GM18951 (cell line): ENCODE data around the gene SLC44A2.
"Not testable (repeated sequence)": the region's sequence is repeated elsewhere in the genome, so short reads cannot be mapped to it uniquely, and the experiment has no call there.

Experiments
- POLR2A ChIP-seq: IDR thresholded peaks from 4 replicates; pipeline ENCODE4 v1.6.1; 2011; ENCODE audit warnings: mild to moderate bottlenecking; ENCODE audit not compliant: insufficient read length, insufficient read depth; ENCODE audit errors: extremely low read depth
- in situ Hi-C: fragments of 300-500 bp; cut with MboI; formaldehyde crosslinking; loops from one replicate; pipeline ENCODE4 v1.12.0; 2022; ENCODE audit warnings: low sequenced_read_pairs, mixed read lengths, inconsistent platforms; ENCODE audit not compliant: unreplicated experiment

SLC44A2 gene

GRCh38 chr19:10651851-10652250 lies 26.5 kb downstream of the SLC44A2 start:
- in situ Hi-C loops = no loop called here

GRCh38 chr19:10653482-10653731 lies 28.1 kb downstream of the SLC44A2 start:
- TF ChIP-seq POLR2A = no peak
- in situ Hi-C loops = no loop called here

More at GRCh38 chr19:10651851-10652250, 26.5 kb downstream of the SLC44A2 start:
- TF ChIP-seq POLR2A = no peak

GRCh38 chr19:10653732-10654609 lies 28.6 kb downstream of the SLC44A2 start, which contains the start of gene ILF3:
Gene ILF3 (plus strand): TSS chr19:10654346. CDS start chr19:10670606, 16,260 bp downstream.
- in situ Hi-C loops = no loop called here

GRCh38 chr19:10654610-10655456 lies 29.5 kb downstream of the SLC44A2 start:
- in situ Hi-C loops = no loop called here
- TF ChIP-seq POLR2A = peak; percentile 53

More at GRCh38 chr19:10653732-10654609, 28.6 kb downstream of the SLC44A2 start, which contains the start of gene ILF3:
- peak; percentile 94 for TF ChIP-seq POLR2A

DNA sequence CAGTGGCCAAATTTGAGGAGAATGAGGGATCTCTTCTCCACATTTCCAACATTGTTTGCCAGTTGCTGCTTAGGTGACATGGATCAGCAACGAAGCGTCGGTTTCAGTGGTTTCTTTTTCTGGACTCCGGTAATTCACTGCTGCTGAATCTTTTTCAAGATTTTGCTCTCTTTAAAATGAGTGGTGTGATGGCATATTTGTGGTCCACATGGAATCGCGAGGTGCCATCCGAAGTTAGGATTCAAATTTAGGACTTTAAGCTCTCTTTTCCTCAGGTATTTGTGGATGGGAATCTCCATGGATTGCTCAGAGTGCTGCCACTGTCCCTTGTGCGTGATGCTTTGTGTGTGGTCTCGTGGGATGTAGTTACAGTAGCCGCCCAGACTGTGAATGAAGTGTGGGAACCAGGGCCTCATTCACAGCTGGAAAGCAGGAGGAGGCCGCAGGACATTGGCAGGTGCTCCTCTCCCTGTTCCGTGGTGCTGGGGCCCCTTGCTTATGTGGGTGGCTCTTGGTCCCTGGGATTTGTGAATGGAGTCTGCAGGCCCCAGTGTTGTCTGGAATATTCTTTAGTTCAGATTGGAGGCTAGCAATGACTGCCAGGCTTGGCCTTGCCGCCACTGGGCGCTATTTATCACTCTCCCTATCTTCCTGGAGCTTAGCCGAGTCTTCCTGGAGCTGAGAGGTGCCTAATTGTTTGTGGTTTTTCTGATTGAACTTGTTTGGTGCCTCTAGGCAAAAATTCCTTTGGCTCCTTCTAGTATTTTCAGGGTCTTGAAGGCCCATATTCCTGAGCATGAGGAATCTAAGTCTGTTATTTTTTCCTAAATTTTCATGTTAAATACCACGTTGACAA lies 30.3 kb downstream of the SLC44A2 start:
- in situ Hi-C loops = no loop called here
- no peak for TF ChIP-seq POLR2A

DNA sequence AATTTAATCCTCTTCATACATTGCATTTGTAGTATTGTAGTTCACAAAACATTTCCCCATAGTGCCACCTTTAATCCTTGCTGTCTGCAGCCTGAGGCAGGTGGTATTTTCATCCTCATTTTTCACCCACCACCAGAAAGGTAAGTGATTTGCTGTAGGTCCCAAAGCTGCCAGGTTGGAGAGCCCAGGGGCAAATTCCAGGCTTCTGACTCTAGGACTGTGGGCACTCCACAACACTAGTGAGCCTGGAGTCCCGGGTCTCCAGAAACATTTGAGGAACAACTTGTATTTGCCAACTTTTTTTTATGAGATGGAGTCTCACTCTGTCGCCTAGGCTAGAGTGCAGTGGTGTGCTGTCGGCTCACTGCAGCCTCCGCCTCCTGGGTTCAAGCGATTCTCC lies 35.0 kb downstream of the SLC44A2 start:
- TF ChIP-seq POLR2A = no peak
- in situ Hi-C loops = no loop called here

DNA sequence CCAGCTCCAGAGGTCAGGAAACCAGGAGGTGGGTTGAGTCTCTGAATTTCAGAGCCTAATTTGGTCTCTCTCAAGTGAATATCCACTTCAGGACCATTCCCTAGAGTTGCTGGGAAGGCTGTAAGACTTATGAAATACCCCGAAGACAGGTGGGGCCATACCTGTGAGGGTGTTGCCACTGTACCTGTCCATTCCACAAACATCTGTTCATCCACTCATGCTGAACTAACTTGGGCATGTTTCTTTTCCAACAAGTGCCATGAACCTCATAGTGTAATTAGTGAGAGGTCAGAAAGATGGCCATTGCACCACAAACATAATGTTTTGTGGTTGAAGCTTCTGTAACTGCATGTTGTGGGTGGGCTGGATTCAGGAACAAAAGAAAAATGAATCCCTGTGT lies 36.6 kb downstream of the SLC44A2 start:
- no peak for TF ChIP-seq POLR2A
- in situ Hi-C loops = no loop called here

DNA sequence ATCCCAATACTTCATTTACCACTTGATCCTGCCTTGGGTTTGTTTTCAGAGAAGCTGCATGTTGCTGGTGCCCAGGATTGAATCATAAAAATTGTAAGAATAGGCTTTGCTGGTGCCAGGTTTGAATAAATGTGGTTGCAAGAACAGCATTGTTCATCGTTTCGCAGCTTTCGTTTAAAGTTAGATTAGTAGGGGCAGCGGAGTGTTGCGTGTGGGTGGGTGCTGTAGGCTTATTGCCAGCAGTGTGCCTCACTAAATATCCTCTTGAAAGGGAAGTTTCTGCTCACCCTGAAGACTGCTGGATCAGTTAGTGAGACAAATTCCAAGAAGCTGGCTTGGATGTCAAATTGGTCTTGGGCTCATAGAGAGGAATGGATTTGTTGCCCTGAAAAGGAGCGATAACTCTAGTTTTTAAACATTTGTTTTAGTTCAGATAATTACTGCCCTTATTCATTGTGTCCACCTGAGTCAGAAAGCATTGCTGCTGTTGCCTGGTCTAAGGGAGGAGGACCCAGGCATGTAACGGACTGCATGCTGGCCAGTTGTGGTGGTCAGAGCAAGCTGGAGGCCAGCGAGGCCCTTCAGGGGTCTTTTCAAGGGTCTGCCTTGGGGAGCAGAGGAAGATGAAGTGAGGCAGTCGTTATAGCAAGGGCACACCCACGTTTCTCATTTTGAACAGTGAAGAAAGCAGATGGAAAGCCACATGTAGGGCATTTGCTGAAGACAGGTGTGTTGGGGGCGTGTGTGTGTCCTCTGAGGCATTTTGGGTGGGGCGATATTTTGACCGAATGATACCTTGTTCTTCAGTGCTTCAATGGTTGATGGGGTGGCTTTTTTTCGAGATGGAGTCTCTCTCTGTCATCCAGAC lies 37.3 kb downstream of the SLC44A2 start:
- TF ChIP-seq POLR2A = no peak
- in situ Hi-C loops = no loop called here

GRCh38 chr19:10663252-10663563 lies 37.9 kb downstream of the SLC44A2 start:
- in situ Hi-C loops = not testable (repeated sequence)

- TF ChIP-seq POLR2A = peak; percentile 13
- in situ Hi-C loops = no loop called here
Observed at GRCh38 chr19:10667867-10668266, 42.5 kb downstream of the SLC44A2 start.

DNA sequence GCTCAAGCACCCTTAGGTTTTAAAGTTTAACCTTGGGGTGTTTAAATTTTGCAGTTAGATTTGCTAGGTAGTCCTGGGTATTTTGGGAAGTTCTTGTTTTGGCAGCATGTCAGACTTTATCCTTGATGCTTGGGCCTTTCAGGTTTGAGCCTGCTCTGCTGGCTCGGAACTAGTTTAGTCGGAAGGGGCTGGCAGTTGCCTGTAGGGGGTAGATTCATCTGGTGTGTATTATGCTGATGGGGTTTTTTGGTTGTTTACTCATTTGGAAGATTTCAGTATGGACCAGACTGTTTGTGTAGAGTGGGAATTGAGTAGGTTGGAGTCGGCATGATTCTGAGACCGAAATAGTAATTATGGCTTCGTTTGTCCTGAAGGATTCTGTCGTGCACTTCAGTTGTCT lies 43.9 kb downstream of the SLC44A2 start:
- no peak for TF ChIP-seq POLR2A
- in situ Hi-C loops = no loop called here

- in situ Hi-C loops = no loop called here
- TF ChIP-seq POLR2A = no peak
Observed at GRCh38 chr19:10670182-10670581, 44.8 kb downstream of the SLC44A2 start.
